ENCODE measurements around the gene PRKCA. TPM values are rescaled to one million over a fixed set of nuclear protein-coding genes. Genes with fewer than 3 reads are reported as not detected.

PRKCA gene
- total and polyA plus RNA-seq, 9 donors, result 9.1 to 67.6 (median 37.2) TPM

DNA sequence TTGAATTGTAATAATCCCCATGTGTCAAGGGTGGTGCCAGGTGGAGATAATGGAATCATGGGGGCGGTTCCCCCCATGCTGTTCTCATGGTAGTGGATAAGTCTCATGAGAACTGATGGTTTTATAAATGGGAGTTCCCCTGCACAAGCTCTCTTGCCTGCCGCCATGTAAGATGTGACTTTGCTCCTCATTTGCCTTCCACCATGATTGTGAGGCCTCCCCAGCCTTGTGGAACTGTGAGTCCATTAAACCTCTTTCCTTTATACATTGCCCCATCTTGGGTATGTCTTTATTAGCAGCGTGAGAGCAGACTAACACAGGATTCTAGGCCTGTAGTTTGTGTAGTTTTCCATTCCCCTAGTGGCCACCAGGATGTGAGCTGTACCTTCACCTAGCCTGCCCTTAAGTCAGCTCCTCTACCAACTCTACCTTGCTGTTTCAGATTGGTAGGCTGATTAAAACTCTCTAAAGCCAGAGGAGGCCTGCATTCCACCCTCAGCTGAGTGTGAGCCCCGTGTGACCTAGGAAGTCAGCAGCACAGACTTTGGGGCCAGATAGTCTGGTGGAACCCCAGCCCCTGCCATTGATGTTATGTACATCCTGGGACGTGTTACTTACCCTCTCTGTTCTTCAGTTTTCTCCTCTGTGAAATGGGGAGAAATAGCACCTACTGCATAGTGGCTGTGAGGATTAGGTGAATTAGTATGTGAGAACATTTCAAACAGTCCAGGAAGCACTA is 280.1 kb downstream of the PRKCA start:
- no peaks in the 10 kb centered on the region for H3K36me3 ChIP-seq
- no peaks in the 10 kb centered on the region for H3K27me3 ChIP-seq
- DNase-seq, result no peak
- H3K4me3 ChIP-seq, result no peak overlapping the region
- H3K4me1 ChIP-seq (ENCODE audit: insufficient read depth), result peaks cover 18% of the 10 kb centered on the region
- H3K27ac ChIP-seq, result no peak overlapping the region
- no peak for TF ChIP-seq POLR2A (IDR thresholded peaks at IDR 0.05)
- no peak for TF ChIP-seq EP300 (IDR thresholded peaks at IDR 0.05)
- TF ChIP-seq, protein P1, sequence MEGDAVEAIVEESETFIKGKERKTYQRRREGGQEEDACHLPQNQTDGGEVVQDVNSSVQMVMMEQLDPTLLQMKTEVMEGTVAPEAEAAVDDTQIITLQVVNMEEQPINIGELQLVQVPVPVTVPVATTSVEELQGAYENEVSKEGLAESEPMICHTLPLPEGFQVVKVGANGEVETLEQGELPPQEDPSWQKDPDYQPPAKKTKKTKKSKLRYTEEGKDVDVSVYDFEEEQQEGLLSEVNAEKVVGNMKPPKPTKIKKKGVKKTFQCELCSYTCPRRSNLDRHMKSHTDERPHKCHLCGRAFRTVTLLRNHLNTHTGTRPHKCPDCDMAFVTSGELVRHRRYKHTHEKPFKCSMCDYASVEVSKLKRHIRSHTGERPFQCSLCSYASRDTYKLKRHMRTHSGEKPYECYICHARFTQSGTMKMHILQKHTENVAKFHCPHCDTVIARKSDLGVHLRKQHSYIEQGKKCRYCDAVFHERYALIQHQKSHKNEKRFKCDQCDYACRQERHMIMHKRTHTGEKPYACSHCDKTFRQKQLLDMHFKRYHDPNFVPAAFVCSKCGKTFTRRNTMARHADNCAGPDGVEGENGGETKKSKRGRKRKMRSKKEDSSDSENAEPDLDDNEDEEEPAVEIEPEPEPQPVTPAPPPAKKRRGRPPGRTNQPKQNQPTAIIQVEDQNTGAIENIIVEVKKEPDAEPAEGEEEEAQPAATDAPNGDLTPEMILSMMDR (IDR thresholded peaks at IDR 0.05), result no peak
- H3K9me3 ChIP-seq, result no peaks in the 10 kb centered on the region
- WGBS, 3 donors, result 93 to 99% (median 97%) methylated on average over 5 of the region's 5 CpGs
- intact Hi-C loops (cut with DNase I), result no loop called here

DNA sequence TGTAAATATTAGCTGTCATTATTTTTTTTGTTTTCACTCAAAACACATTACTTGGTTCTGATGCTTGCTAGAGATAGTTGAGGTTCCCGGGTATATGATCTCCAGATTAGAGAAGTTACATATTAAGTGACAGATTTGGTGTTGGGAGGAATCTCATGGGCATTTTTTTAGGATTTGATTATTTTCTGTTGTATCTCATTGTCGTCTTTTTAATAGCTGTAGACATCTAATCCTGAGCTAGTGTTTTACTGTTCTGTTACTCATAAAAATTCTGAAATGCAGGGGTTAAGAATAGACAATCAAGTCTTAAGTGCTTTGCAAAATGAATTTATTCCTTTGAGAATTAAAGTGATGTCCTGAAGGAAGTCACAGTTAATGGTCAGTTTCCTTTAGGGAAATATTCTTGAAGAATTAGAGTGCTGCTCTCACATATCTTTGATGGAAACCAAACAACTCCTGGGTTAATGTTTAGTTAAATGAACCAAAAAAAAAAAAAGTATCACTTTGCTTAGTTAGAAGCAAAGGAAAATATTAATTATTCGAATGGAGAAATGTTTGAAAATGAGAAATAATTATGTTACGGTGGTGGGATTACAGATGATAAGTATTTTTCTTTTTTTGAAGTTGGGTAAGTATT is 280.8 kb downstream of the PRKCA start:
- WGBS, 3 donors, result 70 to 74% (median 74%) methylated on average over 4 of the region's 4 CpGs
- intact Hi-C loops (cut with DNase I), result no loop called here
- no peaks in the 10 kb centered on the region for H3K36me3 ChIP-seq
- no peak for DNase-seq
- no peaks in the 10 kb centered on the region for H3K27me3 ChIP-seq
- H3K9me3 ChIP-seq, result no peaks in the 10 kb centered on the region
- TF ChIP-seq, protein P1 (IDR thresholded peaks at IDR 0.05), result no peak
- TF ChIP-seq EP300 (IDR thresholded peaks at IDR 0.05) (no peak), POLR2A (IDR thresholded peaks at IDR 0.05) (no peak)
- peaks cover 13% of the 10 kb centered on the region for H3K4me1 ChIP-seq (ENCODE audit: insufficient read depth)
- H3K27ac ChIP-seq, result no peak overlapping the region
- no peak overlapping the region for H3K4me3 ChIP-seq

DNA sequence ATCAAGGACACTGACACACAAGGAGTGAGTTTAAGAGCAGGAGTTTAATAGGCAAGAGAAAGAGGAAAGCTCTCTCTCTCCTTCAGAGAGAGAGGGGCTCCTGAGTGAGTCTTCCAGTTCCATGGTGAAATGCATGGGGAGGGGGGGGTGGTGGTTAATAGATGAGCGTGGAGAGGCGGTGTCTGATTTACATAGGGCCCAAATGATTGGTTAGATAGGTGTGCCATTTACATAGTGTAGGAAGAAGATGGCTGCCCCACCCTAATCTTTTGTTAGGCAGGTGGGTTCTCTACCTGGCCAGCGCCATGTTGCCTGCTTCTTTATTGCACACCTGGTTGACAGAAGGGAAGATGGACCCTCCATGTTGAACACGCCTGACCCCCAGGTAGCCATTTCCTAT is 282.5 kb downstream of the PRKCA start:
- TF ChIP-seq EP300 (IDR thresholded peaks at IDR 0.05) (no peak), POLR2A (IDR thresholded peaks at IDR 0.05) (no peak)
- TF ChIP-seq, protein P1 (IDR thresholded peaks at IDR 0.05), result no peak

DNA sequence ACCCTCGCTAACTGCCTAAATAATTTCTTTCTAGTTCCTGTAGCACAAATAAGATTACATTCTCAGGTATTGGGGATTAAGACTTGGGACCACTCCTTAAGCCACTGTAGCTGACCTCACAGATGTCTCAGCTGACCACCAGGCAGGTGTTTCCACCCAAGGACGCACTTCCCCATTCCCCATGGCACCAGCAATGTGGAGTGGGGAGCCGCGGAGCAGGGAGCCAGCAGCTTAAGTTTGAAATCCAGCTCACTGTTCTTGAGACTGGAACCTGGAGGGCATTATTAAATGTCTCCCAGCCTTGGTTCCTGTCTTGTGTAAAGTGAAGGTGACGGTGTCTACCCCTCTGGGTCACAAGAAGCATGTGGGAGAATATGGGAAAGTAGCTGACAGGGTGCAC is 283.1 kb downstream of the PRKCA start:
- Histone ChIP-seq H3K4me1 (ENCODE audit: insufficient read depth) (peaks cover 2% of the 10 kb centered on the region), H3K36me3 (no peaks in the 10 kb centered on the region), H3K27ac (no peak overlapping the region), H3K4me3 (no peak overlapping the region), H3K9me3 (no peaks in the 10 kb centered on the region), H3K27me3 (no peaks in the 10 kb centered on the region)
- TF ChIP-seq POLR2A (IDR thresholded peaks at IDR 0.05) (no peak), EP300 (IDR thresholded peaks at IDR 0.05) (no peak)
- TF ChIP-seq, protein P1 (IDR thresholded peaks at IDR 0.05), result no peak
- DNase-seq, result no peak
- intact Hi-C loops (cut with DNase I), result no loop called here
- WGBS, 3 donors, result 89 to 100% (median 95%) methylated on average over 5 of the region's 5 CpGs

More for the DNA sequence above, 282.5 kb downstream of the PRKCA start:
- Histone ChIP-seq H3K27me3 (no peaks in the 10 kb centered on the region), H3K9me3 (no peaks in the 10 kb centered on the region), H3K4me1 (ENCODE audit: insufficient read depth) (peaks cover 2% of the 10 kb centered on the region), H3K27ac (no peak overlapping the region), H3K4me3 (no peak overlapping the region), H3K36me3 (no peaks in the 10 kb centered on the region)
- WGBS, 3 donors, result 94 to 96% (median 95%) methylated on average over 4 of the region's 4 CpGs
- intact Hi-C loops (cut with DNase I), result no loop called here
- DNase-seq, result no peak

All from ovary (tissue), 9 donors.